Spleen (tissue), 11 donors: ENCODE results near the gene PROSER3. TPM values are rescaled to one million over a fixed set of nuclear protein-coding genes. Genes with fewer than 3 reads are reported as not detected.
A peak's percentile ranks its signal among the peaks of the same experiment; 100 is the strongest.

Experiments
- DNase-seq: peaks from one replicate; pipeline ENCODE4 v3.0.0-alpha.2; 2020
- H3K27ac ChIP-seq, 8 donors: fragments of 200-600 bp; sonication (generic) in 7 of 8; 1 replicate in 4 of 8; 2 replicates in 4 of 8; pipeline versions ENCODE4 v1.5.0 to v1.8.0; 2016 to 2021; ENCODE audit warnings: inconsistent platforms in 4 of 8, mild to moderate bottlenecking in 4 of 8, moderate library complexity in 1 of 8
- H3K27me3 ChIP-seq, 7 donors: fragments of 200-600 bp; sonication (generic) in 6 of 7; replicated peaks in 1 of 7; 1 replicate in 4 of 7; 2 replicates in 3 of 7; pipeline versions ENCODE4 v1.5.0 to v1.8.0; 2016 to 2021; ENCODE audit warnings: inconsistent platforms in 3 of 7, mild to moderate bottlenecking in 1 of 7
- H3K36me3 ChIP-seq, 6 donors: fragments of 200-600 bp; sonication (generic) in 5 of 6; 1 replicate in 4 of 6; 2 replicates in 2 of 6; pipeline versions ENCODE4 v1.5.0 to v1.8.0; 2016 to 2021; ENCODE audit warnings: inconsistent platforms in 2 of 6
- H3K4me1 ChIP-seq, 6 donors: fragments of 200-600 bp; sonication (generic) in 5 of 6; 1 replicate in 3 of 6; 2 replicates in 3 of 6; pipeline versions ENCODE4 v1.5.0 to v1.8.0; 2016 to 2021; ENCODE audit warnings: inconsistent platforms in 3 of 6
- H3K4me3 ChIP-seq, 8 donors: fragments of 200-600 bp; sonication (generic) in 7 of 8; 1 replicate in 4 of 8; 2 replicates in 4 of 8; pipeline versions ENCODE4 v1.5.0 to v1.8.0; 2016 to 2021; ENCODE audit warnings: inconsistent platforms in 4 of 8, mild to moderate bottlenecking in 4 of 8, moderate library complexity in 2 of 8
- H3K9me3 ChIP-seq, 8 donors: fragments of 200-600 bp; sonication (generic) in 7 of 8; 1 replicate in 4 of 8; 2 replicates in 4 of 8; pipeline versions ENCODE4 v1.5.0 to v1.8.0; 2016 to 2021; ENCODE audit warnings: inconsistent platforms in 4 of 8
- CTCF ChIP-seq, 11 experiments: fragments of 200-600 bp in 7 of 11; fragments of 450-650 bp in 4 of 11; sonication (generic) in 4 of 11; IDR thresholded peaks in 8 of 11; conservative IDR thresholded peaks in 3 of 11; 1 replicate in 7 of 11; 2 replicates in 4 of 11; pipeline versions ENCODE4 v1.4.0 to v1.8.0; 2016 to 2021; ENCODE audit warnings: antibody characterized with exemption in 11 of 11, inconsistent platforms in 4 of 11, mild to moderate bottlenecking in 1 of 11
- POLR2A ChIP-seq, 3 donors: fragments of 450-650 bp; IDR thresholded peaks; one replicate each; pipeline ENCODE4 v1.5.1; 2017; ENCODE audit warnings: antibody characterized with exemption in 3 of 3, mild to moderate bottlenecking in 1 of 3
- POLR2AphosphoS5 ChIP-seq, 3 donors: sonication (generic); formaldehyde crosslinking; IDR thresholded peaks; one replicate each; pipeline ENCODE4 v1.5.1; 2017; ENCODE audit warnings: antibody characterized with exemption in 3 of 3
- WGBS, 5 donors: extraction: QIAGEN DNeasy Blood & Tissue Kit in 3 of 5; methylation state at CpG; one replicate each; pipeline versions ENCODE4 v1.1.5 to v1.1.7; 2013 to 2018; 5-methylcytosine and 5-hydroxymethylcytosine counted together
- intact Hi-C: fragments of 100-400 bp; cut with DNase I; formaldehyde crosslinking; loops from one replicate; pipeline ENCODE4 v1.15.0; 2023; ENCODE audit warnings: low total_unique reads
- polyA plus RNA-seq, 3 donors: library from polyadenylated mRNA; stranded (reverse); fragments of 200-250 nt; gene quantifications; one replicate each; pipeline ENCODE4 v1.2.1, GENCODE V29; 2013
- total RNA-seq, 7 donors: library from RNA; depleted of rRNA in 3 of 7; stranded (reverse); fragments of >200 nt in 3 of 7; fragmentation: NEBNext Ultra II Directional in 4 of 7; extraction: Animal tissue kit (Norgen Biotek cat#: 25700) in 4 of 7; gene quantifications; one replicate each; pipeline versions ENCODE4 v1.1.0 to v1.2.1, GENCODE V29; 2016 to 2021
- donor health status: healthy with polysubstance abuse.
- donor health status: DM: no; HTN: no; CAD: no; lungs with moderate emphysema.
- donor health status: DM: no; HTN: no; CAD: no.
- donor health status: Bipolar disorder and iron deficiency.
- donor health status: healthy.
- donor health status: DM: no; HTN: no; CAD: no.
- donor health status: DM: yes; HTN: yes; CAD: no.

The PROSER3 gene
- total and polyA plus RNA-seq, 10 donors = 2.0 to 25.2 (median 14.8) TPM

- Histone ChIP-seq H3K27me3 (peaks cover 0 to 61% (median 10%) of the 10 kb centered on the region in 7 donors), H3K36me3 (no peaks in the 10 kb centered on the region), H3K27ac (no peak overlapping the region), H3K9me3 (peaks cover 0 to under 1% (median 0%) of the 10 kb centered on the region in 8 donors), H3K4me1 (peaks cover 0 to 10% (median 0%) of the 10 kb centered on the region in 6 donors), H3K4me3 (peak overlapping the region in 2 of 8 donors; percentile 17 to 52)
- intact Hi-C loops = no loop called here
- TF ChIP-seq POLR2A (IDR thresholded peaks at IDR 0.05) = no peak
- no peak for TF ChIP-seq CTCF (IDR thresholded peaks at IDR 0.05 in 8 of 11, conservative IDR thresholded peaks at IDR 0.05 in 3 of 11)
- no peak for TF ChIP-seq POLR2AphosphoS5 (IDR thresholded peaks at IDR 0.05)
- DNase-seq = no peak
- WGBS, 5 donors = 17 to 27% (median 20%) methylated on average over 36 to 39 of the region's 39 CpGs
Observed at GRCh38 chr19:35796645-35797542, 38.9 kb downstream of the PROSER3 start.

GRCh38 chr19:35797663-35798062, 39.7 kb downstream of the PROSER3 start:
- H3K36me3 ChIP-seq = no peaks in the 10 kb centered on the region
- H3K27ac ChIP-seq = no peak overlapping the region
- no peak for DNase-seq
- 3 to 22% (median 11%) methylated on average over 4 to 15 of the region's 15 CpGs for WGBS, 5 donors
- peaks cover 0 to 10% (median 0%) of the 10 kb centered on the region in 6 donors for H3K4me1 ChIP-seq
- no peak for TF ChIP-seq POLR2AphosphoS5 (IDR thresholded peaks at IDR 0.05)
- no peak for TF ChIP-seq POLR2A (IDR thresholded peaks at IDR 0.05)
- no peak for TF ChIP-seq CTCF (IDR thresholded peaks at IDR 0.05 in 8 of 11, conservative IDR thresholded peaks at IDR 0.05 in 3 of 11)
- intact Hi-C loops = no loop called here
- H3K27me3 ChIP-seq = peaks cover 0 to 56% (median 10%) of the 10 kb centered on the region in 7 donors
- H3K9me3 ChIP-seq = peaks cover 0 to 3% (median 0%) of the 10 kb centered on the region in 8 donors
- peak overlapping the region in 2 of 8 donors; percentile 17 to 52 for H3K4me3 ChIP-seq

GRCh38 chr19:35801828-35802227, 43.9 kb downstream of the PROSER3 start:
- Histone ChIP-seq H3K4me1 (peaks cover 0 to 31% (median 4%) of the 10 kb centered on the region in 6 donors), H3K27ac (no peak overlapping the region), H3K27me3 (peaks cover 0 to 41% (median 6%) of the 10 kb centered on the region in 7 donors), H3K36me3 (no peaks in the 10 kb centered on the region), H3K4me3 (no peak overlapping the region), H3K9me3 (peaks cover 0 to 3% (median 0%) of the 10 kb centered on the region in 8 donors)
- no peak for DNase-seq
- WGBS, 5 donors = 60 to 69% (median 61%) methylated on average over 3 of the region's 3 CpGs
- intact Hi-C loops = no loop called here
- no peak for TF ChIP-seq CTCF (IDR thresholded peaks at IDR 0.05 in 8 of 11, conservative IDR thresholded peaks at IDR 0.05 in 3 of 11)
- TF ChIP-seq POLR2AphosphoS5 (IDR thresholded peaks at IDR 0.05) = no peak
- no peak for TF ChIP-seq POLR2A (IDR thresholded peaks at IDR 0.05)

GRCh38 chr19:35805526-35806102, 47.6 kb downstream of the PROSER3 start:
- H3K36me3 ChIP-seq = no peaks in the 10 kb centered on the region
- peaks cover 0 to 3% (median 0%) of the 10 kb centered on the region in 8 donors for H3K9me3 ChIP-seq
- H3K27ac ChIP-seq = no peak overlapping the region
- intact Hi-C loops = no loop called here
- H3K4me1 ChIP-seq = peaks cover 0 to 24% (median 2%) of the 10 kb centered on the region in 6 donors
- H3K27me3 ChIP-seq = peaks cover 0 to 16% (median 0%) of the 10 kb centered on the region in 7 donors
- 64 to 78% (median 67%) methylated on average over 5 of the region's 5 CpGs for WGBS, 5 donors
- TF ChIP-seq CTCF (IDR thresholded peaks at IDR 0.05 in 8 of 11, conservative IDR thresholded peaks at IDR 0.05 in 3 of 11) (no peak), POLR2A (IDR thresholded peaks at IDR 0.05) (no peak)
- no peak overlapping the region for H3K4me3 ChIP-seq
- no peak for DNase-seq
